ENCODE data around the gene OR11A1. TPM values are rescaled to one million over a fixed set of nuclear protein-coding genes. Genes with fewer than 3 reads are reported as not detected.

OR11A1 gene, protein sequence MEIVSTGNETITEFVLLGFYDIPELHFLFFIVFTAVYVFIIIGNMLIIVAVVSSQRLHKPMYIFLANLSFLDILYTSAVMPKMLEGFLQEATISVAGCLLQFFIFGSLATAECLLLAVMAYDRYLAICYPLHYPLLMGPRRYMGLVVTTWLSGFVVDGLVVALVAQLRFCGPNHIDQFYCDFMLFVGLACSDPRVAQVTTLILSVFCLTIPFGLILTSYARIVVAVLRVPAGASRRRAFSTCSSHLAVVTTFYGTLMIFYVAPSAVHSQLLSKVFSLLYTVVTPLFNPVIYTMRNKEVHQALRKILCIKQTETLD
- total RNA-seq (ENCODE audit: low replicate concordance) = not detected in 2 replicates

DNA sequence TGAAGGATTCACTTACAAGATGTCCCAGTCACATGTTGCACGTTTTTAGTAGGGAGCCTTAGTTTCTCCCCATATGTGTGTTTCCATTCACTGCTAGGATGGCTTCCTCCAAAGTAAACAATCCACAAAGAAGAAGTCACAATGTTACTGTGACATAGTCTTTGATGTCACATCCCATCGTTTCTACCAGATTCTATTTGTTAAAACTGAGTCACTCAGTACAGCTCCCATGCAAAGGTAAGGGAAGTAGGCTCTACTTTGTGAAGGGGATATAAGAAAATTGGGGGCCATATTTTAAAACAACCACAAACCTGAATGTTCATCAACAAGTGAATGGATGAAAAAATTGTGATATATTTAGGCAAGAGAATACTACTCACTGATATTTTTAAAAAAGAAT lies at the start of gene OR11A1, which contains the start of gene OR2H1:
Gene OR11A1, minus strand, starts transcription at position 101 of the 400 bp plus-strand sequence. CDS start 29,430 bp downstream, outside the sequence.
Gene OR2H1, plus strand, starts transcription at position 185 of the 400 bp plus-strand sequence. CDS start 4,615 bp downstream, outside the sequence.
- no peak for TF ChIP-seq CTCF (IDR thresholded peaks at IDR 0.05; ENCODE audit: insufficient read depth, low read length)
- no peak within 1 kb of the TSS for H3K4me3 ChIP-seq (ENCODE audit: low read depth, low read length)
- no peak for DNase-seq (ENCODE audit: low read depth)

GRCh38 chr6:29506446-29507067 lies 49.7 kb upstream of the OR11A1 start:
- no peak for DNase-seq (ENCODE audit: low read depth)
- no peak overlapping the region for H3K4me3 ChIP-seq (ENCODE audit: low read depth, low read length)
- no peak for TF ChIP-seq CTCF (IDR thresholded peaks at IDR 0.05; ENCODE audit: insufficient read depth, low read length)

DNA sequence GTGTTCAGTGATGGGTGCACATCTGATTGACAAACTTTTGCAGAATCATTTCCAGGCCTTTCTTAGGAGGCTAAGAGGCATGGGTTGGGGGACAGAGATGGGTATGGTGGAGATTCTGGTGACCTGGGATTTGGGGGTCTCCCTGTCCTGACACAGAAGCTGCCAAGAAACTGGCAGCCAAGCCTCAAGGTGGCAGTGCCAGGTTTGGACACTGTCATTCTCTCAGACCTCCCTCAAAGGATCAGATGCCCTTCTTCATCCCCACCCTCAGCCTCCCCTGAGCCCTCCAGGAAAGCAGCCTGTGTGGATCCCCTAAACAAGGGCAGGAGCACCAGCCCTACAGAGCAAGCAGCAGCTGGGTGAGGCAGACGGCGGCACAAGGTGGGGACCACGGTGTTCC lies 48.9 kb upstream of the OR11A1 start:
- no peak for DNase-seq (ENCODE audit: low read depth)
- TF ChIP-seq CTCF (IDR thresholded peaks at IDR 0.05; ENCODE audit: insufficient read depth, low read length) = no peak
- H3K4me3 ChIP-seq (ENCODE audit: low read depth, low read length) = no peak overlapping the region

- TF ChIP-seq CTCF (IDR thresholded peaks at IDR 0.05; ENCODE audit: insufficient read depth, low read length) = no peak
- no peak for DNase-seq (ENCODE audit: low read depth)
- H3K4me3 ChIP-seq (ENCODE audit: low read depth, low read length) = no peak overlapping the region
Observed at GRCh38 chr6:29504961-29505360, 48.1 kb upstream of the OR11A1 start.

GRCh38 chr6:29502597-29502996 lies 45.7 kb upstream of the OR11A1 start:
- TF ChIP-seq CTCF (IDR thresholded peaks at IDR 0.05; ENCODE audit: insufficient read depth, low read length) = no peak
- no peak overlapping the region for H3K4me3 ChIP-seq (ENCODE audit: low read depth, low read length)
- DNase-seq (ENCODE audit: low read depth) = no peak

GRCh38 chr6:29502181-29502580 lies 45.3 kb upstream of the OR11A1 start:
- TF ChIP-seq CTCF (IDR thresholded peaks at IDR 0.05; ENCODE audit: insufficient read depth, low read length) = no peak
- no peak overlapping the region for H3K4me3 ChIP-seq (ENCODE audit: low read depth, low read length)
- no peak for DNase-seq (ENCODE audit: low read depth)

Data from fibroblast of the aortic adventitia (primary cell).